Fibroblast of the aortic adventitia (primary cell): ENCODE data around the gene PPIL6. TPM values are rescaled to one million over a fixed set of nuclear protein-coding genes. Genes with fewer than 3 reads are reported as not detected.

Source experiments
- DNase-seq: peaks from one replicate; pipeline ENCODE4 v3.0.0-alpha.2; 2010; ENCODE audit warnings: low read depth
- H3K4me3 ChIP-seq: 2 replicates; pipeline ENCODE4 v1.5.1; 2011; ENCODE audit warnings: low read depth, mild to moderate bottlenecking, control low read depth, low read length, moderate library complexity
- total RNA-seq: library from RNA; depleted of rRNA; stranded (reverse); fragments of >200 nt; gene quantifications from 2 replicates; pipeline ENCODE4 v1.2.3, GENCODE V29; 2012; ENCODE audit warnings: low replicate concordance
- TF ChIP-seq, protein P1 (sequence below): IDR thresholded peaks from 2 replicates; pipeline ENCODE4 v1.5.1; 2011; ENCODE audit warnings: mild to moderate bottlenecking, low read length, control low read depth, inconsistent platforms; ENCODE audit not compliant: insufficient read depth

Gene PPIL6
- total RNA-seq, 1 donor = 5.8 TPM

DNA sequence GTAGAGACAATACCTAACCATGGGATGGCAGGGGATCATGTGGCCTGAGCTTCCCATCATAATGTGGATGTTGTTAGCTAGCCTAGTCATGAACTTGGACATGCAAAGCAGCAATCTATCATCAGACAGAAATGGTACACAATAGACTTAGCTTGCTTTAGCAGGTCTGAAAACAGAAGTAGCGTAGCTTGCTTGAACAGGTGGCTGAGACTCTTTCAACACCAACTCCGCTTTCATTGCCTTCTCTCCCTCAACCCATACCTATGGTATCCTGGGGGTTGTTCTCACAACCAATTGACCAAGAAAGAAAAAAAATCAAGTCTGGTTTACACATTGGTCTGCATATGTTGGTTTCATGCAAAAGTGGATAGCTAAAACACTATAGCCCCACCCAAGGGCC is 81.2 kb downstream of the PPIL6 start:
- DNase-seq = no peak
- H3K4me3 ChIP-seq = no peak overlapping the region
- TF ChIP-seq, protein P1, sequence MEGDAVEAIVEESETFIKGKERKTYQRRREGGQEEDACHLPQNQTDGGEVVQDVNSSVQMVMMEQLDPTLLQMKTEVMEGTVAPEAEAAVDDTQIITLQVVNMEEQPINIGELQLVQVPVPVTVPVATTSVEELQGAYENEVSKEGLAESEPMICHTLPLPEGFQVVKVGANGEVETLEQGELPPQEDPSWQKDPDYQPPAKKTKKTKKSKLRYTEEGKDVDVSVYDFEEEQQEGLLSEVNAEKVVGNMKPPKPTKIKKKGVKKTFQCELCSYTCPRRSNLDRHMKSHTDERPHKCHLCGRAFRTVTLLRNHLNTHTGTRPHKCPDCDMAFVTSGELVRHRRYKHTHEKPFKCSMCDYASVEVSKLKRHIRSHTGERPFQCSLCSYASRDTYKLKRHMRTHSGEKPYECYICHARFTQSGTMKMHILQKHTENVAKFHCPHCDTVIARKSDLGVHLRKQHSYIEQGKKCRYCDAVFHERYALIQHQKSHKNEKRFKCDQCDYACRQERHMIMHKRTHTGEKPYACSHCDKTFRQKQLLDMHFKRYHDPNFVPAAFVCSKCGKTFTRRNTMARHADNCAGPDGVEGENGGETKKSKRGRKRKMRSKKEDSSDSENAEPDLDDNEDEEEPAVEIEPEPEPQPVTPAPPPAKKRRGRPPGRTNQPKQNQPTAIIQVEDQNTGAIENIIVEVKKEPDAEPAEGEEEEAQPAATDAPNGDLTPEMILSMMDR = no peak

DNA sequence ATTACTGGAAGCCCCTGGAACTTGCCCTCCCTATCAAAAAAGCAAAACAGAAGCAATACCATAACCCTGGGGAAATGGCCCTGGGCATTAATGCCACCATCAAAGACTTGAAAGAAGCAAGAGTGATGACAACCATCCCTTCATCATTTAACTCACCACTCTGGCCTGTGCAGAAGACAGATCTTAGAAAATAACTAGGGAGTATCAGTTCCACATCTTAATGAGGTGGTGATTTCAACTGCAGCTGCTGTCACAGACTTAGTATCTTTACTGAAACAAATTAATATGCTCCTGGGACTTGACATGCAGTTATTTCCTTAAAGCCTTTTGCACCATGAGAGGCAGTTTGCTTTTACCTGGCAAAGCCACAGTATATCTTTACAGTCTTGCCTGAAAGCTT is 82.2 kb downstream of the PPIL6 start:
- no peak for DNase-seq
- H3K4me3 ChIP-seq = no peak overlapping the region
- TF ChIP-seq, protein P1 = no peak

DNA sequence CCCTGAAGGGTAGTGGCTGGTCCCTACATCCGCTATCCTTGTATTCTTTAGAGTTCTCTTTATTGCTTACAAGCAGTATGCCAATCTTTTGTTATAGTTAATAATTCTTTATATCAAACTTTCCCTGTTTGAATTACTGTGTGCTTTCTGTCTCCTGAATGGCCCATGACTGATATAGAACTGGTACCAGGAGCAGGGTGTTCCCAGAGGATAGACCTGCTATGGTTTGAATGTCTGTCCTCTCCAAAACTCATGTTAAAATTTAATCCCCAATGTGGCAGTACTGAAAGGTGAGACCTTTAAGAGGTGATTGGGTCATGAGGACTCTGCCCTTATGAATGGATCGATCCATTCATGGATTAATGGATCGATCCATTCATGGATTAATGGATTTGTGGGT is 84.2 kb downstream of the PPIL6 start:
- TF ChIP-seq, protein P1 = no peak
- DNase-seq = no peak
- H3K4me3 ChIP-seq = no peak overlapping the region

DNA sequence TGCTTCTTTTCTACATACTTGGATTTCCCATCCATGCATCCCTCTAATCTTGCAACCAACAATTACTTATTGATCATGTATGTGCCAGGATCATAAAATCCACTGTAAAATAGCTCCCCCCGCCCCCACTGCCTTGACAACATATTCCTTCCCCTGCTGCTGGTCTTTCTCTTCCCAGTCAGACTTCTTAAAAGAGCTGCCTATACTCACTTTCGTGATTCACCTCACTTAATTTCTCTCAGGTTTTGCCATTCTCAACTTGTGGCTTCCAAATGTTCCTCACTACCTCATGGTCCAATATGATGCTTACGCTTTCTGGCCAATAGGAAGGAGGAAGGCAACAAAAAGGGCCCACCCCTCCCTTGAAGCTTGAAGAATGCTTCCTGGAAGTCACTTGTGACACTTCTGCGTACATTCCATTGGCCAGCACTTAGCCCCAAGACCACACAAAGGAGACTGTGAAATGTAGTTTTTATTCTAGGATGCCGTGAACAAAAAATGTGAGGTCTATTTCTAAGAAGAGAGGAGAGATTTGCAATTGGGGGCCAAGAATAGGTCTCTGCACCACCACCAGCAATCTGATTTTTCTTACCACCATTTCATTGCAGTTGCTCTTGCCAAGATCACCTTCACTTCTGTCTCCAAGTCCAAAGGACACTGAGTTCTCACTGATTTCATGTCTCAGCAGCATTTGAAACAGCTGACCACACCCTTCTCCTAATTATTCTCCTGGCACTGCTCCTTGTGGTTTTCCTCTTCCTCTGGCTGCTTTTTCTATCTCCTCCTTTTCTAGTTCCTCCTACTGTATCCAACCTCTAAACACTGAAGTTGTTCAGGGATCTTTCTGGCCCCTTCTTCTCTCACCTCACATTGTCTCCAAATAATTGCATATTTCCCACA is 88.9 kb downstream of the PPIL6 start:
- TF ChIP-seq, protein P1 = no peak
- peak; percentile 46 for DNase-seq
- H3K4me3 ChIP-seq = no peak overlapping the region

DNA sequence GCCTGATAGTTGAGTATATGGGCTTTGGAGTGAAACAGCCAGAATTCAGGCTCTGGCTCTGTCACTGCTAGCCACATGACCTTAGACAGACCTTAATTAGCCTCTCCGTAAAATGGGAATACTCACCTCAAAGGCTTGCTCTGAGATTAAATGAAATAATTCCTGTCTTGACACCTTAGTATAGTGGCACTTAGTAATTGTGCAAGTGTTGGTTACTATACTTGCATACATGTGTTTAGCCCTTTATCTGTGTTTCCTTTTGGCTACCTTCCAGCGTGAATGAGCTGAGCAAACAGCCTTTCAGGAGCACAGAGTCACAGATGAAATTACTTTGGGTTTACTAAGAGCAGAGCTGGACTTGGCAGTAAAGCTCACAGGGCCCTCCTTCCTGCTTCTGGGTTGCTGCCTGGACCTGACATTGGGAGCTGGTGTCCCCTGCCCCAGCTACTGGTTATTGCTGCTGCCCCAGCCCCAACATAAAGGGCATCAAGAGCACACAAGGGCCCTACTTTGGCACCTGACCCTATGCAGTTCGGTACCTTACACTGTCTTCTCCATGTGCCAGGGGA is 90.9 kb downstream of the PPIL6 start:
- DNase-seq = peak; percentile 91
- H3K4me3 ChIP-seq = no peak overlapping the region
- TF ChIP-seq, protein P1 = no peak

DNA sequence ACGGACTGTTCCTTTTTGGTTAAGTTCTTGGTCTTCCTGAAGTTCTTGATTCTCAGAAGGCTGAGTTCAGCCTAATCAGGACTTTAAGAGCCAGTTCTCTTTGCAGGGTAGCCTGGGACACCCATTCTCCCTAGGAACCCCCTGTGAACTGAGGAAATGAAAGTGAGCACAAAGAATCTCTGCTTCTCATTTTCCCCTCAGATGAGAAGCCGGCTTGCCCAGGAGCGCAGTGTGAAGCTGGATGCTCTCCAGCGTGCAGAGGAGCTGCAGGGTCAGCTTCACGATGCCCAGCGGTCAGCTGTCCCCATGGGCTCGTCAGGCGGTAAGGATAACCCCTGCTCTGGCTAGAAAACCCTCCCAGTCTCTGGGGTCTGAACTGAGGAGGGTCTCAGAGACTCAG is 92.2 kb downstream of the PPIL6 start:
- DNase-seq = no peak
- TF ChIP-seq, protein P1 = no peak
- H3K4me3 ChIP-seq = no peak overlapping the region
